T-helper 2 cell treated with Interferon-gamma antibody and Interleukin-4, amounts not matched to agents 100 ng/mL and 5 ng/mL, for 36 hours (primary cell): Measurements from ENCODE around the gene SUPT4H1. TPM values are rescaled to one million over a fixed set of nuclear protein-coding genes. Genes with fewer than 3 reads are reported as not detected.

Experiments
- intact Hi-C: fragments of 100-400 bp; cut with micrococcal nuclease; formaldehyde crosslinking; loops from one replicate; pipeline ENCODE4 v1.15.1; 2023
- total RNA-seq: library from RNA; stranded (reverse); gene quantifications from 2 replicates; pipeline ENCODE4 v1.2.3, GENCODE V29; 2022

SUPT4H1 gene
- total RNA-seq, 1 donor from 2014 or later: 90.0 TPM

- intact Hi-C loops: loop anchor here (1.0 kb wide), 1 partner anchor 36 kb away; the partner anchor contains the start of gene RNF43
These were observed 29.4 kb upstream of the SUPT4H1 start for GRCh38 chr17:58381124-58382035.

- intact Hi-C loops: no loop called here
These were observed 28.5 kb upstream of the SUPT4H1 start for GRCh38 chr17:58380207-58381123.

GRCh38 chr17:58379511-58379824 is 27.5 kb upstream of the SUPT4H1 start:
- intact Hi-C loops: no loop called here

GRCh38 chr17:58378733-58379510 is 26.9 kb upstream of the SUPT4H1 start:
- intact Hi-C loops: no loop called here

GRCh38 chr17:58377661-58378060 is 25.7 kb upstream of the SUPT4H1 start:
- intact Hi-C loops: no loop called here

- intact Hi-C loops: no loop called here
These were observed 25.1 kb upstream of the SUPT4H1 start for GRCh38 chr17:58377093-58377601.

GRCh38 chr17:58376472-58377000 is 24.5 kb upstream of the SUPT4H1 start:
- intact Hi-C loops: no loop called here

GRCh38 chr17:58375811-58376210 is 23.8 kb upstream of the SUPT4H1 start:
- intact Hi-C loops: no loop called here

GRCh38 chr17:58375256-58375655 is 23.3 kb upstream of the SUPT4H1 start:
- intact Hi-C loops: no loop called here

GRCh38 chr17:58373923-58374322 is 21.9 kb upstream of the SUPT4H1 start:
- intact Hi-C loops: no loop called here

- intact Hi-C loops: no loop called here
These were observed 21.0 kb upstream of the SUPT4H1 start for GRCh38 chr17:58373003-58373402.

GRCh38 chr17:58371300-58371950 is 19.4 kb upstream of the SUPT4H1 start:
- intact Hi-C loops: no loop called here

GRCh38 chr17:58370716-58371115 is 18.7 kb upstream of the SUPT4H1 start:
- intact Hi-C loops: no loop called here

- intact Hi-C loops: no loop called here
These were observed 18.3 kb upstream of the SUPT4H1 start for GRCh38 chr17:58370309-58370708.

GRCh38 chr17:58369214-58370031 is 17.4 kb upstream of the SUPT4H1 start:
- intact Hi-C loops: no loop called here

GRCh38 chr17:58368860-58369213 is 16.8 kb upstream of the SUPT4H1 start:
- intact Hi-C loops: no loop called here

GRCh38 chr17:58367461-58367860 is 15.5 kb upstream of the SUPT4H1 start:
- intact Hi-C loops: no loop called here

GRCh38 chr17:58365980-58366595 is 14.1 kb upstream of the SUPT4H1 start:
- intact Hi-C loops: no loop called here
